ENCODE measurements around the gene CLASP1. TPM values are rescaled to one million over a fixed set of nuclear protein-coding genes. Genes with fewer than 3 reads are reported as not detected.

The CLASP1 gene
- total and polyA plus RNA-seq, 2 of the 8 experiments (the other 6 are each of a cell fraction or from before 2014, with no cell fraction given), result 7.3 to 53.9 TPM

GRCh38 chr2:121454549-121455090 is 194.6 kb downstream of the CLASP1 start:
- Histone ChIP-seq H2BK120ac (replicated peaks; ENCODE audit: low read depth, low read length) (no peak overlapping the region), H3K56ac (replicated peaks; ENCODE audit: insufficient read length, low read depth, low read length) (no peak overlapping the region), H3K79me2 (ENCODE audit: control insufficient read depth in 1 of 2, insufficient read depth in 2 of 2, low read length in 2 of 2) (no peaks in the 10 kb centered on the region), H3K14ac (ENCODE audit: insufficient read length) (no peak overlapping the region), H2BK15ac (ENCODE audit: low read length) (no peak overlapping the region), H3K23me2 (ENCODE audit: low read depth, low read length) (no peaks in the 10 kb centered on the region), H3K23ac (ENCODE audit: insufficient read length) (no peak overlapping the region), H3K4me3 (ENCODE audit: extremely low read depth in 1 of 4, insufficient read depth in 2 of 4, low read depth in 3 of 4, low read length in 4 of 4) (no peak overlapping the region), H3K4me1 (replicated peaks in 1 of 4; ENCODE audit: control insufficient read depth in 3 of 4, insufficient read depth in 4 of 4, low read length in 3 of 4) (no peaks in the 10 kb centered on the region), H4K91ac (replicated peaks; ENCODE audit: insufficient read length, low read length) (no peak overlapping the region), H3K36me3 (ENCODE audit: control insufficient read depth in 2 of 4, insufficient read depth in 4 of 4, low read length in 3 of 4) (peaks cover 0 to 23% (median 7%) of the 10 kb centered on the region in 4 experiments; a peak in 5 of 8 replicates), H4K5ac (ENCODE audit: insufficient read length, low read depth, low read length) (no peak overlapping the region), H3K4me2 (ENCODE audit: insufficient read depth in 1 of 2, low read depth in 2 of 2, low read length in 2 of 2) (no peak overlapping the region), H3K27me3 (replicated peaks in 1 of 4; ENCODE audit: control insufficient read depth in 3 of 4, extremely low read depth in 1 of 4, insufficient read depth in 3 of 4, low read length in 3 of 4) (no peaks in the 10 kb centered on the region), H2BK20ac (ENCODE audit: low read length) (no peak overlapping the region), H3K79me1 (ENCODE audit: low read depth, low read length) (no peaks in the 10 kb centered on the region), H4K8ac (ENCODE audit: extremely low read depth, insufficient read depth, low read length) (no peak overlapping the region), H3K9me3 (ENCODE audit: insufficient read depth in 2 of 2, low read depth in 1 of 2, low read length in 1 of 2) (no peaks in the 10 kb centered on the region), H2AK5ac (ENCODE audit: low read depth, low read length) (no peak overlapping the region), H3K18ac (ENCODE audit: extremely low read depth, low read length) (no peak overlapping the region), H2AFZ (ENCODE audit: low read length) (no peak overlapping the region), H3K9ac (replicated peaks in 1 of 4; ENCODE audit: extremely low read depth in 1 of 4, low read depth in 3 of 4, low read length in 3 of 4) (no peak overlapping the region), H4K20me1 (replicated peaks in 1 of 2; ENCODE audit: control insufficient read depth in 1 of 2, insufficient read depth in 2 of 2, low read length in 2 of 2) (peaks cover 0 to 1% of the 10 kb centered on the region in 2 experiments), H3K4ac (replicated peaks; ENCODE audit: insufficient read length, low read depth, low read length) (no peak overlapping the region), H2BK12ac (ENCODE audit: low read depth, low read length) (no peak overlapping the region), H3K27ac (ENCODE audit: low read depth, low read length) (no peak overlapping the region), H2BK5ac (ENCODE audit: low read depth, low read length) (no peak overlapping the region)
- DNase-seq (ENCODE audit: low read depth in 1 of 2, low spot score in 2 of 2) (no peak), FAIRE-seq (no peak)
- ChIA-PET CTCF (ENCODE audit: partially characterized antibody) (interaction anchor here (1.5 to 2.6 kb wide), 2 partner anchors 26 to 43 kb away, joined by 3 to 10 read pairs; no protein-coding TSS in a partner anchor), POLR2A (ENCODE audit: partially characterized antibody) (no interaction called here)
- 95% methylated on average over 7 of the region's 7 CpGs; no CpG with 5 or more reads in 1 of the 2 experiments for whole genome bisulfite sequencing, 2 experiments (ENCODE audit: extremely low coverage in 1 of 2, insufficient coverage in 1 of 2, insufficient read length in 1 of 2, insufficient replicate concordance in 2 of 2, low coverage in 1 of 2, low lambda C conversion rate in 2 of 2, missing lambda C conversion rate in 1 of 2)
- TF ChIP-seq BACH1 (IDR thresholded peaks at IDR 0.05; ENCODE audit: low read length), result no peak
- no peak for TF ChIP-seq CHD1 (IDR thresholded peaks at IDR 0.05; ENCODE audit: low read depth, low read length)

Measured in H1 (cell line).